Measurements from ENCODE around the gene NELL1.

Gene NELL1

DNA sequence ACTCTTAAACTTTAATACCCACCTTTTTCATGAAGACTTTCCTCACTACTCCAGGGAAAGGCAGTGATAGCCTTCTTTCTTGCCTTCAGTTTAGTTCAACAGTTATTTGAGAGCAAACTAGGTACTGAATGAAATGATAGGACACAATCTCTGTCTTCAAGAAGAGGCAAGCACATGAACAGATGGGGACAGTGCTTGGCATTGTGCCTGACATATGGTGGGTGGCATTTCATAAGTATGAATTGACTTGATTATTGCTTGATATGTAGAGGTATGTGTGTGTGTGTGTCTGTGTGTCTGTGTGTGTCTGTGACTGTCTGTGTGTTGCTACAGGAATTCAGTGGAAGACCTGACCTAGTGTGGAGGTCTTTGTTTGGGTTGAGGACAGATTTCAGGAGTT, 504.1 kb downstream of the NELL1 start:
- H3K36me3 Mint-ChIP-seq (ENCODE audit: low read depth) = no peaks in the 10 kb centered on the region
- H3K27me3 Mint-ChIP-seq (ENCODE audit: low read depth) = no peaks in the 10 kb centered on the region
- H3K4me1 Mint-ChIP-seq (ENCODE audit: low read depth) = no peaks in the 10 kb centered on the region
- no peak overlapping the region for H3K27ac Mint-ChIP-seq
- peaks cover 3% of the 10 kb centered on the region for H3K9me3 Mint-ChIP-seq
- no peak for DNase-seq (ENCODE audit: low spot score)
- H3K4me3 Mint-ChIP-seq = no peak overlapping the region

DNA sequence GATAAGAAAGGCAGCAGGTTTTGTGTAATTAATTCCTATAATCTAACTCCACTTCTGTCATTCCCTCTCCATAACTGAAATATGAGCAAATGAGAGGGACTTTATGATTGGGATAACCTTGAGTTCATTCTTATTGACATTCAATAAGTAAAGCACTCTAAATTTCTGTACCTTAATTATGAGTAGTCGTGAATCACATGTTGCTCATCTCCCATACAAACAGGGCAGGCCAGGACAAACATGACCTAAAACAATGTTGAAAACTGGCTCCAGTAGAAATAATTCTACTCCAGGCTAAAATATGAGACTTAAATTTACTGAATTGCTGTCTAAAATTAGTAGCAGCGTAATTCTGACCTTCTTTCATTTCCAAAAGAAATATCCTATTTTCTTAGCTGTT, 505.4 kb downstream of the NELL1 start:
- H3K9me3 Mint-ChIP-seq = no peaks in the 10 kb centered on the region
- no peak for DNase-seq (ENCODE audit: low spot score)
- no peak overlapping the region for H3K4me3 Mint-ChIP-seq
- H3K27ac Mint-ChIP-seq = no peak overlapping the region
- no peaks in the 10 kb centered on the region for H3K4me1 Mint-ChIP-seq (ENCODE audit: low read depth)
- no peaks in the 10 kb centered on the region for H3K27me3 Mint-ChIP-seq (ENCODE audit: low read depth)
- H3K36me3 Mint-ChIP-seq (ENCODE audit: low read depth) = no peaks in the 10 kb centered on the region

DNA sequence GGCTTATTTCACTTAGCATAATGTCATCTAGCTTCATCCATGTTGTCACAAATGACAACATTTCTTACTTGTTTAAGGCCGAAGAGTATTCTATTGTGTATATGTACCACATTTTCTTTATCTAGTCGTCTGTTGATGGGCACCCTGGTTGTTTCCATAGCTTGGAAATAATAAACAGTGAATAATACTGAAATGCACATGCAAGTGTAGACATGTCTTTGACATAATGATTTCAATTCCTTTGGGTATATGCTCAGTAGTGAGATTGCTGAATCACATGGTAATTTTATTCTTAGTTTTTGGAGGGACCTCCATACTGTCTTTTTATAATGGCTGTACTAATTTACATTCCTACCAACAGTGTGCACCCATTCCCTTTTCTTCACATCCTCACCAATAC, 508.0 kb downstream of the NELL1 start:
- H3K36me3 Mint-ChIP-seq (ENCODE audit: low read depth) = no peaks in the 10 kb centered on the region
- H3K9me3 Mint-ChIP-seq = no peaks in the 10 kb centered on the region
- H3K27me3 Mint-ChIP-seq (ENCODE audit: low read depth) = no peaks in the 10 kb centered on the region
- H3K27ac Mint-ChIP-seq = no peak overlapping the region
- no peak overlapping the region for H3K4me3 Mint-ChIP-seq
- DNase-seq (ENCODE audit: low spot score) = no peak
- H3K4me1 Mint-ChIP-seq (ENCODE audit: low read depth) = no peaks in the 10 kb centered on the region

DNA sequence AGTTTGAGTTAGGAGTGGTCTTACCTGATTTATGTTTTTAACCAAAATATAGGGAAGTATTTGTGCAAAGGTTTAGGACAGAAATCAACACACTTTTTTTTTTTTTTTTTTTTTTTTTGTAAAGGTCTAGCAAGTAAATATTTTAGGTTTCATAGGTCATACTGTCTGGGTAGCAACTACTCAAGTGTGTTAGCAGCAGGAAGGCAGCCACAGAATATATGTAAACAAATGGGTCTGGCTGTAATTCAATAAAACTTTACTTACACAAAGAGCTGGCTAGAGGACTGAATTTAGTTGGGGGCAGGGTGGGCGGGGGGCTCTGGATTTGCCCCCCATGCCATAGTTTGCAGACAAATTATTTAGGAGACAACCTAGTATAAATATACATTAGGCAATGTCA, 510.4 kb downstream of the NELL1 start:
- Mint-ChIP-seq H3K27me3 (ENCODE audit: low read depth) (no peaks in the 10 kb centered on the region), H3K27ac (no peak overlapping the region), H3K4me3 (no peak overlapping the region), H3K9me3 (peaks cover under 1% of the 10 kb centered on the region), H3K4me1 (ENCODE audit: low read depth) (no peaks in the 10 kb centered on the region), H3K36me3 (ENCODE audit: low read depth) (no peaks in the 10 kb centered on the region)
- DNase-seq (ENCODE audit: low spot score) = no peak

DNA sequence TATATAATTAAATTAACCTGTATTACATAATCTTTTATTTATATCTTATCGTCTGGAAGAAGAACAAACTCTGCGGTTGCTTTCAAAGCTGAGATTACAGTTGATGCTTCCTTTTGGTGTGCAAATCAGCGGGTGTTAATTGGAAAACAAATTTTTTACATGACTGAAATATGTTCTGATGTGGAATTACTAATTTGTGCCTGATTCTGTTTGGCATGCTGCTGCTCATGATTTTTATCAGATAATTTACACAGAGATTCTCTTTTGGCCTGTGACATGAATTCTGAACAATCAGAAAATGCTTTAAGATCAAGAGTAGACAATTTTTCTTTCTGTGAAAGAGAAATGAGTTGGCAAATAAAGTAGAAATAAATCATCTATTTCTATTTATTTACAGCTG, 510.8 kb downstream of the NELL1 start:
- Mint-ChIP-seq H3K4me1 (ENCODE audit: low read depth) (no peaks in the 10 kb centered on the region), H3K36me3 (ENCODE audit: low read depth) (no peaks in the 10 kb centered on the region), H3K4me3 (no peak overlapping the region), H3K27ac (no peak overlapping the region), H3K9me3 (peaks cover 4% of the 10 kb centered on the region), H3K27me3 (ENCODE audit: low read depth) (no peaks in the 10 kb centered on the region)
- no peak for DNase-seq (ENCODE audit: low spot score)

DNA sequence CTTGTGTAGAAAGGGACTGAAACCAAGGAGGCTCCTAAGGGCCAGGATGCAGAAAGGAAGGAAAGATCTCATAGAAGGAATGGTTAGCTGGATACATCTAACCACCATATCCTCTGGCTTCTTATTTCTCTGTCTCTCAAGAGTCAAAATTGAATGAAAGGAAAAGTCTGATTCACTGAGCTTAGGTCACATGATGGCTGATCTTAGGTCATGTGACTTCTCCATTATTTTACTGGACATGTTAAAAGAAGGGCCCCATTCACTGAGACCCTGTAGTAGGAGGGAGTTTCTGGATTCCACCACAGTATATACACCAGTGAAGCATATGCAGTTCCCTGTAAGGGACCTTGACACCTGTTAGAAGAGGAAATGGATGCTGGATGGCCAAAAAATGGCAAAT, 516.6 kb downstream of the NELL1 start:
- Mint-ChIP-seq H3K4me1 (ENCODE audit: low read depth) (no peaks in the 10 kb centered on the region), H3K27me3 (ENCODE audit: low read depth) (no peaks in the 10 kb centered on the region), H3K4me3 (no peak overlapping the region), H3K9me3 (peaks cover 11% of the 10 kb centered on the region), H3K27ac (no peak overlapping the region), H3K36me3 (ENCODE audit: low read depth) (no peaks in the 10 kb centered on the region)
- no peak for DNase-seq (ENCODE audit: low spot score)

DNA sequence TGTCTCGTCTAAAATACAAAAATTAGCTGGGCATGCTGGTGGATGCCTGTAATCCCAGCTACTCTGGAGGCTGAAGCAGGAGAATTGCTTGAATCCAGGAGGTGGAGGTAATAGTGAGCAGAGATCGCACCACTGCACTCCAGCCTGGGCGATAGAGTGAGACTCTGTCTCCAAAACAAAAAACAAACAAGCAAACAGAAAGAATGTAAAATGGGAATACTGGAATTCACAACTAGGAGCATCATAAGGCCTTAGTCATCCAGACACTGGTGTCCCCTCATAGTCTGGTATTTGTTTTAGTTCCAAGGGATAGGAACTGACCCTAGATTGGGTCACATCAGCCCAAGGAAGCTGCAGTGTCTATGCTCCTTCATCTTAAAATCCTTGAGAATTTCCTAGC, 520.8 kb downstream of the NELL1 start:
- H3K9me3 Mint-ChIP-seq = peaks cover 9% of the 10 kb centered on the region
- H3K27me3 Mint-ChIP-seq (ENCODE audit: low read depth) = no peaks in the 10 kb centered on the region
- H3K4me1 Mint-ChIP-seq (ENCODE audit: low read depth) = no peaks in the 10 kb centered on the region
- no peaks in the 10 kb centered on the region for H3K36me3 Mint-ChIP-seq (ENCODE audit: low read depth)
- H3K4me3 Mint-ChIP-seq = no peak overlapping the region
- no peak for DNase-seq (ENCODE audit: low spot score)
- H3K27ac Mint-ChIP-seq = no peak overlapping the region

DNA sequence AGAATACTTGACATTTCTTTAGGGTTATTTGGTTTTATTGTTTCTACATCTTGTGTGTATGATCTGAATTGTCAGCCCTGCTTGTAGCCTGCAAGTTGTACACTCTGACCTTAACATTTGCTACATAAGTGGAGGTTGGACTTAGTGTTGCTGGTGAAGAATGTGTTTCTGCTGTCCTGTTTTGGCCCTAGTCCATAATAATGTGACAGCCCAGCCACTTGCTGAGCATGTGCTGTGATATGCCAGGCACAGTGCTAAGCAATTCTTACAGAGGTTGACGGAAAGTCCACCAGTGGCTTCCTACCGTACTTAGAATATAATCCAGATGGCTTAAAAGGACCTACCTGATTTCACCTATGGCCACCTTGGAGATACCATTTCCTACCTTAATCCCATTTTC, 526.6 kb downstream of the NELL1 start:
- H3K36me3 Mint-ChIP-seq (ENCODE audit: low read depth) = no peaks in the 10 kb centered on the region
- no peak overlapping the region for H3K27ac Mint-ChIP-seq
- H3K4me1 Mint-ChIP-seq (ENCODE audit: low read depth) = no peaks in the 10 kb centered on the region
- DNase-seq (ENCODE audit: low spot score) = no peak
- H3K4me3 Mint-ChIP-seq = no peak overlapping the region
- no peaks in the 10 kb centered on the region for H3K27me3 Mint-ChIP-seq (ENCODE audit: low read depth)
- H3K9me3 Mint-ChIP-seq = peaks cover 15% of the 10 kb centered on the region

DNA sequence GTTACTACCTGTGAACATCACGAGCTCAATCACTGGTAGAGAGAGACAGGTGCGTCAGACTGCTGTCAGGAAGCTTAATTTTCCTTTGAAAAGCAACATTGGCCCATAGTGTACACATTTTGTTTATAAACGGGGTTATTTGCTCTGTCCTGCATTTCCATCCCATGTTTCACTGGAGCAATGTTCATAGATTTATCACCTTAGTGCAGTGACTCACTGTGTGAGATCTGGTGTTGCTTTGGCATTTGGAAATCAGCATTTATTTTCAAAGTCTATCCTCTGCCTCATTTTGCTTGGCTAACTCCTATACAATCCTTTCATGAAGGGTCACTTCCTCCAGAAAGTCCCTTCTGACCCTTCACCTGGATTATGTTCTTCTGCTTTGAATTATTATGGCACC, 529.1 kb downstream of the NELL1 start:
- no peaks in the 10 kb centered on the region for H3K4me1 Mint-ChIP-seq (ENCODE audit: low read depth)
- H3K27me3 Mint-ChIP-seq (ENCODE audit: low read depth) = no peaks in the 10 kb centered on the region
- no peaks in the 10 kb centered on the region for H3K36me3 Mint-ChIP-seq (ENCODE audit: low read depth)
- H3K27ac Mint-ChIP-seq = no peak overlapping the region
- peaks cover 31% of the 10 kb centered on the region for H3K9me3 Mint-ChIP-seq
- no peak for DNase-seq (ENCODE audit: low spot score)
- no peak overlapping the region for H3K4me3 Mint-ChIP-seq

DNA sequence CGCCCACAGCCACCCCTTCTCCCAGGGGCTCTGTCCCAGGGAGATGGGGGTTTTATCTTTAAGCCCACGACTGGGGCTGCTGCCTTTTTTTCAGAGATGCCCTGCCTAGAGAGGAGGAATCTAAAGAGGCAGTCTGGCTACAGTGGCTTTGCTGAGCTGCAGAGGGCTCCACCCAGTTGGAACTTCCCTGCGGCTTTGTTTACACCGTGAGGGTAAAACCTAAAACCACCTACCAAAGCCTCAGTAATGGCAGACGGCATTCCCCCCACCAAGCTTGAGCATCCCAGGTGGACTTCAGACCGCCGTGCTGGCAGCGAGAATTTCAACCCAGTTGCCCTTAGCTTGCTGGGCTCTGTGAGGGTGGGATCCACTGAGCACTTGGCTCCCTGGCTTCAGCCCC, 535.8 kb downstream of the NELL1 start:
- H3K4me3 Mint-ChIP-seq = no peak overlapping the region
- no peak for DNase-seq (ENCODE audit: low spot score)
- H3K27ac Mint-ChIP-seq = no peak overlapping the region
- peaks cover 35% of the 10 kb centered on the region for H3K9me3 Mint-ChIP-seq
- H3K36me3 Mint-ChIP-seq (ENCODE audit: low read depth) = no peaks in the 10 kb centered on the region
- H3K4me1 Mint-ChIP-seq (ENCODE audit: low read depth) = no peaks in the 10 kb centered on the region
- H3K27me3 Mint-ChIP-seq (ENCODE audit: low read depth) = no peaks in the 10 kb centered on the region

DNA sequence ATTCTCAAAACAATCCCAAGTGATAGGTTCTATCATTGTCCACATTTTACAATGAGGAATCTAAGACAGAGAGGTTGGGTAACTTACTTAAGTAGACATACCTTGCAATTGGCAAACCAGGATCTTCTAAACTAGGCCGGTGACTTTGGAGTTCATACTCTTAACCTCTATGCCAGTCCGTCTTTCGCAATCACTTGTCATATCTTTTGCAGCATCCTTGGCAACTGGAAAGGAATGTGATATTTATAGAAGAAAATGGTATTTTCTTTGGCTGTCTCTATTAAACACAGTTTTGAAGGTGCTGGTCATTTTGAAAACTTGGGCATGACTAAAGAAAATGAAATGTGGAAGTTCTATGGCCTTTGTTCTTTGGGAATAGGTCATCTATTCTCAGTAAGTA, 556.5 kb downstream of the NELL1 start:
- Mint-ChIP-seq H3K27me3 (ENCODE audit: low read depth) (no peaks in the 10 kb centered on the region), H3K4me3 (no peak overlapping the region), H3K27ac (no peak overlapping the region), H3K9me3 (peaks cover 41% of the 10 kb centered on the region), H3K4me1 (ENCODE audit: low read depth) (no peaks in the 10 kb centered on the region), H3K36me3 (ENCODE audit: low read depth) (no peaks in the 10 kb centered on the region)
- DNase-seq (ENCODE audit: low spot score) = no peak

DNA sequence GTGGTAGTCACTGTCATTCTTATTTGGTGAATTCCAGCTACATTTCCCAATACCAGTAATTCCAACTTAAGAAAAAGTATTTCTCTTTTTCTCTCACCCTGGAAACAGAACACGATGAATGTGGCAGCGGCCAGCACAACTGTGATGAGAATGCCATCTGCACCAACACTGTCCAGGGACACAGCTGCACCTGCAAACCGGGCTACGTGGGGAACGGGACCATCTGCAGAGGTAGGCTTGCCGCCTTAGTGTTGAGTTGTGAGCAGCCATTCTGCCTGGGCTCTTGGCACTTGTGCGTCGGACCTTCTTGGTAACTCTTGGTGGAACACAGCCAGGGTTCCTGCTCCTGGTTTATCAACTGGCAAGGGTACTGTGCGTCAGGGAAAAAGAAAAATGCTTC, 559.8 kb downstream of the NELL1 start:
- DNase-seq (ENCODE audit: low spot score) = no peak
- Mint-ChIP-seq H3K9me3 (peaks cover 14% of the 10 kb centered on the region), H3K4me1 (ENCODE audit: low read depth) (no peaks in the 10 kb centered on the region), H3K27ac (no peak overlapping the region), H3K36me3 (ENCODE audit: low read depth) (no peaks in the 10 kb centered on the region), H3K4me3 (no peak overlapping the region), H3K27me3 (ENCODE audit: low read depth) (no peaks in the 10 kb centered on the region)

DNA sequence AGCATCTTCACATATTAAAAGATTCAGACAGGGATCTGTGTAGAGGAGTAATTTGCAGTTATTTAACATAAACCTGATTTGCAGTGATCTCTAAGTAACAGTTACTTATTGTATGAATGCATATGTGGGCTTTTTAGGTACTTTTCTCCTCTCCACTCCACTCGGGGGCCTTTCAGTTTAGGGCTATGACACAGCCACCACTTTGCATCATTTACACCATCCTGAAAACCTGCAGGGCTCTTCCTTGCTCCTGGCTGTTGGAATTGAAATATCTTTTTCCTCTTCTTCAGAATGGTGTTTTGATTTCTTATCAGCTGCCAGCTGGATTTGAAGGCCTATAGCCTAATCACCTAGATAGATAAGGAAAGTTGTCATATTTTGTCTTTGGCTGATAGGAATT, 580.8 kb downstream of the NELL1 start:
- H3K4me1 Mint-ChIP-seq (ENCODE audit: low read depth) = no peaks in the 10 kb centered on the region
- H3K27me3 Mint-ChIP-seq (ENCODE audit: low read depth) = no peaks in the 10 kb centered on the region
- H3K27ac Mint-ChIP-seq = no peak overlapping the region
- H3K9me3 Mint-ChIP-seq = no peaks in the 10 kb centered on the region
- no peak for DNase-seq (ENCODE audit: low spot score)
- no peak overlapping the region for H3K4me3 Mint-ChIP-seq
- H3K36me3 Mint-ChIP-seq (ENCODE audit: low read depth) = no peaks in the 10 kb centered on the region

DNA sequence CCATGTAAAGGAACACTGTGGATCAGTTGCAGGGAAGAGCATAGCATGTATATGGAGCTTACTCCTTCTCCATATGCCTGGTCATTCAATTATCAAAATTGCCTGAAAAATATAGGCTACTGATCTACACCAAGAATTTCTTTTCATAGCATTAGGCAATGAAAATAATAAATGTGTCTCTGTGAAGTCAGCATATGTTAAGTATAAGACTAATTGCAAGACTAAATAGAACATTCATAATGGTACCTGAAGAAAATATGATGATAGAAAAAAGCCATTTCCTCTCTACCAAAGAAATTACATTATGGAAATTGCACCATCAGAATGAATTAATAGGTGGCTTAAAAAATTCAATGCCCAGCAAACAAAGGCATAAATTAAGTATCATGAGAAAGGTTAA, 584.7 kb downstream of the NELL1 start:
- no peaks in the 10 kb centered on the region for H3K4me1 Mint-ChIP-seq (ENCODE audit: low read depth)
- no peak for DNase-seq (ENCODE audit: low spot score)
- no peak overlapping the region for H3K4me3 Mint-ChIP-seq
- no peak overlapping the region for H3K27ac Mint-ChIP-seq
- no peaks in the 10 kb centered on the region for H3K27me3 Mint-ChIP-seq (ENCODE audit: low read depth)
- H3K9me3 Mint-ChIP-seq = peaks cover 7% of the 10 kb centered on the region
- H3K36me3 Mint-ChIP-seq (ENCODE audit: low read depth) = no peaks in the 10 kb centered on the region

DNA sequence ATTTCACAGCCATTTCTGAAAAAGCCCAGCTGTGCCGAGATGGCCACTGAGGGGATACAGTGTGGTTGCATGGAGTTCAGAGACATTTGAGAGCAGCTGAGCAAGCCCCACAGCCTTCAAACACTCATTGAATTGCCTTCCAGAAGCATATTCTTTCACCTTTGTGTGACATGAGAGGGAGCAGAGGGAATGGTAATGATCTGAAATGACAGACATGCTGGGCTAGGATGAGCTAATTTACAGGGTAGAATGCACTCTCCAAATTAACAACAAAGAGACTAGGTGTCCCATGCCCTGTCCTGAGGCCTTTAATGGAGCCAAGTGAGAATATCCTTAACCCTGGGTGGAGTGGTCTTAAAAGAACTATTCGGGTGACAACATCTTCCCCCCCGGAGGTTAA, 585.4 kb downstream of the NELL1 start:
- Mint-ChIP-seq H3K4me1 (ENCODE audit: low read depth) (no peaks in the 10 kb centered on the region), H3K9me3 (peaks cover 7% of the 10 kb centered on the region)

DNA sequence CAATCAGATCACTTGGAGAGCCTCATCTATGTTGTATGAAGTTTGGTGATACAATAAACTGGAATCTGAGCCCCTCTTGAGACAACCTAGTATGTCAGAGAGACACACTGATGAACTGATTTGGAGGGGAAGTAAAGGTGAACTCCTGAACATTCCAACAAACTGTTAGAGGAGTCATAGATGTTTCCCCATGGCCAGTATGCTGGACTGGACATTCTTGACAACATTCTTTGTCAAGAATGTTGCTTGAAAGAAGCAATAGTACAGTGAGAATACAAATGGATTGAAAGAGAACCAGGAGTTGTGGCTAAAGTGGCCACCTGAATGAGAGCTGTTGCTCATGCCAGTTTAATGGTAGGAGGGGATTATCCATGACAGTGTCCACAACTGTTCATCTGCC, 588.1 kb downstream of the NELL1 start:
- Mint-ChIP-seq H3K4me1 (ENCODE audit: low read depth) (no peaks in the 10 kb centered on the region), H3K27ac (no peak overlapping the region), H3K36me3 (ENCODE audit: low read depth) (no peaks in the 10 kb centered on the region), H3K4me3 (no peak overlapping the region), H3K27me3 (ENCODE audit: low read depth) (no peaks in the 10 kb centered on the region), H3K9me3 (peaks cover 7% of the 10 kb centered on the region)
- no peak for DNase-seq (ENCODE audit: low spot score)

More for the DNA sequence above, 585.4 kb downstream of the NELL1 start:
- no peaks in the 10 kb centered on the region for H3K36me3 Mint-ChIP-seq (ENCODE audit: low read depth)
- no peak overlapping the region for H3K4me3 Mint-ChIP-seq
- no peaks in the 10 kb centered on the region for H3K27me3 Mint-ChIP-seq (ENCODE audit: low read depth)
- no peak for DNase-seq (ENCODE audit: low spot score)
- H3K27ac Mint-ChIP-seq = no peak overlapping the region
